Measurements from ENCODE around the gene AMD1. TPM values are rescaled to one million over a fixed set of nuclear protein-coding genes. Genes with fewer than 3 reads are reported as not detected.
A peak's percentile ranks its signal among the peaks of the same experiment; 100 is the strongest.

Gene AMD1
- total RNA-seq, result 100 to 1,000 TPM in 3 of 4 donors, 10 to 100 TPM in 1; 75.8 to 121 (median 101) TPM

- Histone ChIP-seq H3K4me1 (peaks cover 10 to 11% of the 10 kb centered on the region in 2 donors), H3K27me3 (no peaks in the 10 kb centered on the region), H3K4me3 (peak within 1 kb of the TSS; percentile 84 to 93), H3K9me3 (no peaks in the 10 kb centered on the region), H3K27ac (peak within 1 kb of the TSS; percentile 85 to 93), H3K36me3 (no peaks in the 10 kb centered on the region)
- intact Hi-C loops (cut with DNase I; ENCODE audit: low total_unique reads), result loop anchor here (10.0 kb wide), 1 partner anchor 59 kb away; the partner anchor contains the start of gene CDK19
- peak; percentile 97 to 98 for DNase-seq
- peak; percentile 95 to 96 for TF ChIP-seq POLR2A (IDR thresholded peaks at IDR 0.05)
- peak in 1 of 4 experiments; percentile 30 for TF ChIP-seq CTCF (IDR thresholded peaks at IDR 0.05)
Observed at GRCh38 chr6:110873981-110874879, at the start of gene AMD1. Gene AMD1 (plus strand): TSS chr6:110874785. CDS start chr6:110875106, 321 bp downstream.

- intact Hi-C loops (cut with DNase I; ENCODE audit: low total_unique reads), result no loop called here
- Histone ChIP-seq H3K27me3 (no peaks in the 10 kb centered on the region), H3K4me1 (no peaks in the 10 kb centered on the region), H3K9me3 (no peaks in the 10 kb centered on the region), H3K4me3 (no peak overlapping the region), H3K36me3 (no peaks in the 10 kb centered on the region), H3K27ac (no peak overlapping the region)
- TF ChIP-seq CTCF (IDR thresholded peaks at IDR 0.05) (no peak), POLR2A (IDR thresholded peaks at IDR 0.05) (no peak)
- DNase-seq, result no peak
Observed at GRCh38 chr6:110826236-110827129, 48.1 kb upstream of the AMD1 start.

GRCh38 chr6:110828396-110828795 lies 46.2 kb upstream of the AMD1 start:
- H3K4me1 ChIP-seq, result no peaks in the 10 kb centered on the region
- intact Hi-C loops (cut with DNase I; ENCODE audit: low total_unique reads), result no loop called here

GRCh38 chr6:110831405-110831804 lies 43.2 kb upstream of the AMD1 start:
- Histone ChIP-seq H3K36me3 (no peaks in the 10 kb centered on the region), H3K27me3 (no peaks in the 10 kb centered on the region), H3K4me3 (no peak overlapping the region), H3K27ac (no peak overlapping the region), H3K4me1 (no peaks in the 10 kb centered on the region), H3K9me3 (no peaks in the 10 kb centered on the region)
- DNase-seq, result no peak
- intact Hi-C loops (cut with DNase I; ENCODE audit: low total_unique reads), result no loop called here
- TF ChIP-seq POLR2A (IDR thresholded peaks at IDR 0.05) (no peak), CTCF (IDR thresholded peaks at IDR 0.05) (no peak)

More at GRCh38 chr6:110828396-110828795, 46.2 kb upstream of the AMD1 start:
- DNase-seq, result no peak
- Histone ChIP-seq H3K4me3 (no peak overlapping the region), H3K27ac (no peak overlapping the region), H3K9me3 (no peaks in the 10 kb centered on the region), H3K36me3 (no peaks in the 10 kb centered on the region), H3K27me3 (no peaks in the 10 kb centered on the region)
- no peak for TF ChIP-seq CTCF (IDR thresholded peaks at IDR 0.05)
- no peak for TF ChIP-seq POLR2A (IDR thresholded peaks at IDR 0.05)

Measured in uterus (tissue), 4 donors.